ENCODE results near the gene ZNF841.

GRCh38 chr19:52028027-52028779 is 67.4 kb downstream of the ZNF841 start, which contains the start of gene ZNF614:
- TF ChIP-seq TCF7L2 (IDR thresholded peaks at IDR 0.05; ENCODE audit: low read depth, low read length), result no peak
- TF ChIP-seq NBN (conservative IDR thresholded peaks at IDR 0.05), result no peak
- TF ChIP-seq ZSCAN29 (CRISPR knock-in tag; conservative IDR thresholded peaks at IDR 0.05), result peak; percentile 90; the same call in 1 of the 2 replicates
- peak; percentile 84 to 93 for TF ChIP-seq POLR2A (IDR thresholded peaks at IDR 0.05; ENCODE audit: insufficient read depth in 1 of 2, low read depth in 2 of 2, low read length in 2 of 2)

Data from HepG2 (cell line).